GM19351 (cell line): ENCODE data around the gene PPAT.
"Not testable (repeated sequence)": the region's sequence is repeated elsewhere in the genome, so short reads cannot be mapped to it uniquely, and the experiment has no call there.

Experiments
- ATAC-seq: cut with Tn5 transposase; IDR thresholded peaks from one replicate; pipeline ENCODE4 v1.9.1; 2021; ENCODE audit warnings: mild to moderate bottlenecking, moderate library complexity; ENCODE audit not compliant: unreplicated experiment

Gene PPAT

DNA sequence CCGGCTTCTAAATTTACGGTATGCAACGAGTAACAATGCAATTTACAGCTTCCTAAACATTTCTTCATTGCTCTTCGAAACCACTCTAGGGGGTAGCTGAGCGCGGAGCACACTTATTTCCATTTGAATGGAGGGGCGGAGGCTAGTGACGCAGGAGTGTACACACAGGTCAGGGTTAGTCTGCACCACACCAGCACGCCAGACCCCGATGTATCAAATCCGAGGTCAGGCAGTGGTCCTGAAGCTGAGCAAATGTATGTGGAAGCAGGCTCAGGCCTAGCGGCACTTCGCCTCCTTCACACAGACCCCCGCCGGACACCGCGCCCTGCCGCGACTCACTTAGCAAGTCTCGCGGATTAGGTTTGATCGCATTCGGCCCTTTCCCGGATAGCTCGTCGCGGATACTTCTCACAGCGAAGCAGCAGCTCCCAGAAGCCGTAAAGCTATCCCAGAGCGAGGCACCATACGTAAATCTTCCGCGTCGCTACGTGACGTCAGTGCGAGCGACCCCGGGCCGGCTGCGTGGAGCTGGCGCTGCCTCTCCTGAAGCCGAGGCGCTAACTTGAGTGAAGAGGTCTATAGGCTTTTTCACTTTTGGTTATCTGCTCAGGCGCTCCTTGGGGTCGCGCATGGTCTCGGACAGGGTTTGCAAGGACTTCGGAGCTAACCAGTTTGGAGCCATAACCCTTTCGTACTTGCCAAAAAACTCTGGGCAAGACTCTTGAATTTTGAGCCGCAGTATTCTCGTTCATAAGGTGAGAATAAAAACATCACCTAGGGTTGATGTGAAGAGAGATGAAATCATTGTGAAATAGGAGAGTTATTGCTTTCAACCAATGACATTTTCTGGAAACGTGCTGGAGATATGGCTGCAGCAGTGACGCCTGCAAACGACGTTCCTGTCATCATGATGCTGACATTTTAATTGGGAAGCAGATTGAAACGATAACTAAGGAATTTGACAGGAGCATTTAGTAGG lies 48.1 kb downstream of the PPAT start, which contains the start of gene AASDH:
AASDH (minus strand) TSS at position 469 of the 979 bp plus-strand sequence. CDS start 3,192 bp downstream, outside the sequence.
- ATAC-seq = peak; percentile 93

GRCh38 chr4:56386091-56386490 lies 49.3 kb downstream of the PPAT start:
- no peak for ATAC-seq

GRCh38 chr4:56375458-56375857 lies 60.0 kb downstream of the PPAT start:
- no peak for ATAC-seq

DNA sequence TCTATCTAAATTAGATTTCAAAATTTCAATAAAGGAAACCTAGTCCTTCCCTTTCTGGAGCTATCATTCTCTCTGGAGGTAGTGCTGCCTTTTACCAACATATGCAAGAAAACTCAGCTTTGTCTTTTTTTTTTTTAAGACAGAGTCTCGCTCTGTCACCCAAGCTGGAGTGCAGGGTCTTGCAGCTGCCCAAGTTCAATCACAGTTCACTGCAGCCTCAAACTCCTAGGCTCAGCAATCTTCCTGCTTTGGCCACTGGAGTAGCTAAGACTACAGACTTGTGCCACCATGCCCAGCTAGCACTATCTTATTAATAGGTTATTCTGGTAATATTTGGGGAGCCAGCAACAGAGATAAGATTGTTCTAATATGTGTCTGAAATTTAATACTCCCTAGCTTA lies 60.5 kb downstream of the PPAT start:
- ATAC-seq = no peak

- no peak for ATAC-seq
These were observed 62.6 kb downstream of the PPAT start for GRCh38 chr4:56372774-56373173.

- no peak for ATAC-seq
These were observed 63.8 kb downstream of the PPAT start for GRCh38 chr4:56371426-56372220.

- ATAC-seq = no peak
These were observed 65.0 kb downstream of the PPAT start for GRCh38 chr4:56370377-56370776.

DNA sequence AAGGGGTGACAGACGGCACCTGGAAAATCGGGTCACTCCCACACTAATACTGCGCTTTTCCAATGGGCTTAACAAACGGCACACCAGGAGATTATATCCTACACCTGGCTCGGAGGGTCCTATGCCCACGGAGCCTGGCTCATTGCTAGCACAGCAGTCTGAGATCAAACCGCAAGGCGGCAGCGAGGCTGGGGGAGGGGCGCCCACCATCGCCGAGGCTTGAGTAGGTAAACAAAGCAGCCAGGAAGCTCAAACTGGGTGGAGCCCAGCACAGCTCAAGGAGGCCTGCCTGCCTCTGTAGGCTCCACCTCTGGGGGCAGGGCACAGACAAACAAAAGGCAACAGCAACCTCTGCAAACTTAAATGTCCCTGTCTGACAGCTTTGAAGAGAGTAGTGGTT lies 72.4 kb downstream of the PPAT start:
- not testable (repeated sequence) for ATAC-seq

GRCh38 chr4:56360071-56360470 lies 75.3 kb downstream of the PPAT start:
- ATAC-seq = no peak

DNA sequence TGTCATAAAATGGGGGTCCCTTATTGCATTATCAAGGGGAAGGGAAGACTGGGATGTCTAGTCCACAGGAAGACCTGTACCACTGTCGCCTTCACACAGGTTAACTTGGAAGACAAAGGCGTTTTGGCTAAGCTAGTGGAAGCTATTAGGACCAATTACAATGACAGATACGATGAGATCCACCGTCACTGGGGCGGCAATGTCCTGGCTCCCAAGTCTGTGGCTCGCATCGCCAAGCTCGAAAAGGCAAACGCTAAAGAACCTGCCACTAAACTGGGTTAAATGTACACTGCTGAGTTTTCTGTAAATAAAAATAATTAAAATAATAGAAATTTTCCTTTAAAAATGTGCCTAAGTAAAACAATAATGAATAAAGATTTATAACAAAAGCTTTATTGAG lies 78.8 kb downstream of the PPAT start:
- ATAC-seq = no peak

GRCh38 chr4:56348576-56348975 lies 86.8 kb downstream of the PPAT start:
- ATAC-seq = no peak

GRCh38 chr4:56345458-56345857 lies 90.0 kb downstream of the PPAT start:
- no peak for ATAC-seq
